ENCODE measurements around the gene SLIT3.

GRCh38 chr5:168798065-168799023 lies 502.6 kb downstream of the SLIT3 start:
- TF ChIP-seq, protein P1, sequence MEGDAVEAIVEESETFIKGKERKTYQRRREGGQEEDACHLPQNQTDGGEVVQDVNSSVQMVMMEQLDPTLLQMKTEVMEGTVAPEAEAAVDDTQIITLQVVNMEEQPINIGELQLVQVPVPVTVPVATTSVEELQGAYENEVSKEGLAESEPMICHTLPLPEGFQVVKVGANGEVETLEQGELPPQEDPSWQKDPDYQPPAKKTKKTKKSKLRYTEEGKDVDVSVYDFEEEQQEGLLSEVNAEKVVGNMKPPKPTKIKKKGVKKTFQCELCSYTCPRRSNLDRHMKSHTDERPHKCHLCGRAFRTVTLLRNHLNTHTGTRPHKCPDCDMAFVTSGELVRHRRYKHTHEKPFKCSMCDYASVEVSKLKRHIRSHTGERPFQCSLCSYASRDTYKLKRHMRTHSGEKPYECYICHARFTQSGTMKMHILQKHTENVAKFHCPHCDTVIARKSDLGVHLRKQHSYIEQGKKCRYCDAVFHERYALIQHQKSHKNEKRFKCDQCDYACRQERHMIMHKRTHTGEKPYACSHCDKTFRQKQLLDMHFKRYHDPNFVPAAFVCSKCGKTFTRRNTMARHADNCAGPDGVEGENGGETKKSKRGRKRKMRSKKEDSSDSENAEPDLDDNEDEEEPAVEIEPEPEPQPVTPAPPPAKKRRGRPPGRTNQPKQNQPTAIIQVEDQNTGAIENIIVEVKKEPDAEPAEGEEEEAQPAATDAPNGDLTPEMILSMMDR (IDR thresholded peaks at IDR 0.05), result no peak
- TF ChIP-seq, protein P2, sequence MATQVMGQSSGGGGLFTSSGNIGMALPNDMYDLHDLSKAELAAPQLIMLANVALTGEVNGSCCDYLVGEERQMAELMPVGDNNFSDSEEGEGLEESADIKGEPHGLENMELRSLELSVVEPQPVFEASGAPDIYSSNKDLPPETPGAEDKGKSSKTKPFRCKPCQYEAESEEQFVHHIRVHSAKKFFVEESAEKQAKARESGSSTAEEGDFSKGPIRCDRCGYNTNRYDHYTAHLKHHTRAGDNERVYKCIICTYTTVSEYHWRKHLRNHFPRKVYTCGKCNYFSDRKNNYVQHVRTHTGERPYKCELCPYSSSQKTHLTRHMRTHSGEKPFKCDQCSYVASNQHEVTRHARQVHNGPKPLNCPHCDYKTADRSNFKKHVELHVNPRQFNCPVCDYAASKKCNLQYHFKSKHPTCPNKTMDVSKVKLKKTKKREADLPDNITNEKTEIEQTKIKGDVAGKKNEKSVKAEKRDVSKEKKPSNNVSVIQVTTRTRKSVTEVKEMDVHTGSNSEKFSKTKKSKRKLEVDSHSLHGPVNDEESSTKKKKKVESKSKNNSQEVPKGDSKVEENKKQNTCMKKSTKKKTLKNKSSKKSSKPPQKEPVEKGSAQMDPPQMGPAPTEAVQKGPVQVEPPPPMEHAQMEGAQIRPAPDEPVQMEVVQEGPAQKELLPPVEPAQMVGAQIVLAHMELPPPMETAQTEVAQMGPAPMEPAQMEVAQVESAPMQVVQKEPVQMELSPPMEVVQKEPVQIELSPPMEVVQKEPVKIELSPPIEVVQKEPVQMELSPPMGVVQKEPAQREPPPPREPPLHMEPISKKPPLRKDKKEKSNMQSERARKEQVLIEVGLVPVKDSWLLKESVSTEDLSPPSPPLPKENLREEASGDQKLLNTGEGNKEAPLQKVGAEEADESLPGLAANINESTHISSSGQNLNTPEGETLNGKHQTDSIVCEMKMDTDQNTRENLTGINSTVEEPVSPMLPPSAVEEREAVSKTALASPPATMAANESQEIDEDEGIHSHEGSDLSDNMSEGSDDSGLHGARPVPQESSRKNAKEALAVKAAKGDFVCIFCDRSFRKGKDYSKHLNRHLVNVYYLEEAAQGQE (IDR thresholded peaks at IDR 0.05; ENCODE audit: low read depth, low read length), result no peak
- TF ChIP-seq USF1 (IDR thresholded peaks at IDR 0.05; ENCODE audit: borderline replicate concordance, low read depth), result no peak
- no peak for TF ChIP-seq POLR2AphosphoS5 (IDR thresholded peaks at IDR 0.05; ENCODE audit: low read depth, low read length)
- no peak for TF ChIP-seq RXRA (IDR thresholded peaks at IDR 0.05; ENCODE audit: borderline replicate concordance, low read depth)
- TF ChIP-seq USF2 (IDR thresholded peaks at IDR 0.05; ENCODE audit: borderline replicate concordance, low read depth, low read length), result no peak
- TF ChIP-seq EZH2phosphoT487 (IDR thresholded peaks at IDR 0.05; ENCODE audit: borderline replicate concordance, low read depth), result no peak
- TF ChIP-seq, protein P3, sequence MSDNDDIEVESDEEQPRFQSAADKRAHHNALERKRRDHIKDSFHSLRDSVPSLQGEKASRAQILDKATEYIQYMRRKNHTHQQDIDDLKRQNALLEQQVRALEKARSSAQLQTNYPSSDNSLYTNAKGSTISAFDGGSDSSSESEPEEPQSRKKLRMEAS (IDR thresholded peaks at IDR 0.05; ENCODE audit: low read depth), result no peak
- no peak for TF ChIP-seq EP300 (IDR thresholded peaks at IDR 0.05; ENCODE audit: borderline replicate concordance in 1 of 2, low read depth in 1 of 2, low read length in 1 of 2)
- no peak for TF ChIP-seq FOSL2 (IDR thresholded peaks at IDR 0.05; ENCODE audit: borderline replicate concordance, low read depth)
- TF ChIP-seq RAD21 (IDR thresholded peaks at IDR 0.05; ENCODE audit: low read length), result no peak

Measured in SK-N-SH (cell line).